ENCODE measurements around the gene FRK.

Gene FRK

GRCh38 chr6:115887891-115888290, 172.8 kb downstream of the FRK start:
- Histone ChIP-seq H3K27ac (ENCODE audit: low read depth, low read length) (no peak overlapping the region), H3K36me3 (ENCODE audit: control insufficient read depth in 5 of 5, insufficient read depth in 5 of 5, low read length in 5 of 5) (no peaks in the 10 kb centered on the region), H3K27me3 (ENCODE audit: control insufficient read depth in 5 of 5, insufficient read depth in 4 of 5, low read length in 5 of 5) (no peaks in the 10 kb centered on the region), H3K4me3 (ENCODE audit: low read depth in 1 of 5, low read length in 5 of 5) (no peak overlapping the region), H3K9ac (ENCODE audit: low read length in 5 of 5) (no peak overlapping the region), H3K4me1 (ENCODE audit: control insufficient read depth in 5 of 5, insufficient read depth in 5 of 5, low read length in 5 of 5) (no peaks in the 10 kb centered on the region), H3K9me3 (ENCODE audit: control insufficient read depth in 5 of 5, low read length in 5 of 5) (no peaks in the 10 kb centered on the region)

DNA sequence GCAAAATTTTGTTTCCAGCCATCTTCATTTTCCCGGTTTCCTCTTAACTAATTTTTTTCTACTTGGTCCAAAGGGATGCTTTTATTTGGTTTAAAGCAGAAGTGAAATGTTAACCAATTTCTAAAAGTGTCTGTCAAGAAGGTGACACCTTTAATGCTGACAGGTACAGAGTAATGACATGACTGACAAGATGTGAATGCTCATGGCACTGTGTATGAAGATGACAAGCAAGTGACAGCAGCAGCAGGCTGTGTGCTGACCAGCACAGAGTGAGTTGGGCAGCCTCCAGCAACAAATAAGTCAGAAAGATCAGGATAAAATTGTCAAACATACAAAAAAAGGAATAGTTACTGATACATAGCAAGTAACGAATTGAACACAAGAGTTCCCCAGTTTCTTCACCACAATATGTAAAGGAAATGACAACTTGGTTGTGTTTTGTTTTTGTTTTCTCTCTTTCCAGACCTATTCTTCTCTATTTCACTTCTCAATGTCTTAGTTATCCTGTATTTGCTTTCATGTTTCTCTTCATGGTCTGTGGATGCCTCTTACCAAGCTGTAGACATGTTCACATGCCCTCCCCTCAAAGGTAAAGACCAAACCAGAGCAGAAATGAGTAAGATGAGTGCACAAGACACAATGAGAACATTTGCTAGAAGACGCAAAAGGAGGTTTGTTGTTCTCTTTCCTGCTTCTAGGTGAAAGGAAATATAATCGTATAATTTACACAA, 174.9 kb downstream of the FRK start:
- Histone ChIP-seq H3K9me3 (ENCODE audit: control insufficient read depth in 5 of 5, low read length in 5 of 5) (no peaks in the 10 kb centered on the region), H3K4me1 (ENCODE audit: control insufficient read depth in 5 of 5, insufficient read depth in 5 of 5, low read length in 5 of 5) (no peaks in the 10 kb centered on the region), H3K27ac (ENCODE audit: low read depth, low read length) (no peak overlapping the region), H3K36me3 (ENCODE audit: control insufficient read depth in 5 of 5, insufficient read depth in 5 of 5, low read length in 5 of 5) (no peaks in the 10 kb centered on the region), H3K4me3 (ENCODE audit: low read depth in 1 of 5, low read length in 5 of 5) (no peak overlapping the region), H3K9ac (ENCODE audit: low read length in 5 of 5) (no peak overlapping the region), H3K27me3 (ENCODE audit: control insufficient read depth in 5 of 5, insufficient read depth in 4 of 5, low read length in 5 of 5) (no peaks in the 10 kb centered on the region)

GRCh38 chr6:115882771-115883170, 177.9 kb downstream of the FRK start:
- H3K27ac ChIP-seq (ENCODE audit: low read depth, low read length): no peak overlapping the region
- no peaks in the 10 kb centered on the region for H3K36me3 ChIP-seq (ENCODE audit: control insufficient read depth in 5 of 5, insufficient read depth in 5 of 5, low read length in 5 of 5)
- H3K9me3 ChIP-seq (ENCODE audit: control insufficient read depth in 5 of 5, low read length in 5 of 5): no peaks in the 10 kb centered on the region
- H3K9ac ChIP-seq (ENCODE audit: low read length in 5 of 5): no peak overlapping the region
- H3K27me3 ChIP-seq (ENCODE audit: control insufficient read depth in 5 of 5, insufficient read depth in 4 of 5, low read length in 5 of 5): no peaks in the 10 kb centered on the region
- H3K4me3 ChIP-seq (ENCODE audit: low read depth in 1 of 5, low read length in 5 of 5): no peak overlapping the region
- H3K4me1 ChIP-seq (ENCODE audit: control insufficient read depth in 5 of 5, insufficient read depth in 5 of 5, low read length in 5 of 5): no peaks in the 10 kb centered on the region

GRCh38 chr6:115882174-115882573, 178.5 kb downstream of the FRK start:
- no peak overlapping the region for H3K9ac ChIP-seq (ENCODE audit: low read length in 5 of 5)
- H3K9me3 ChIP-seq (ENCODE audit: control insufficient read depth in 5 of 5, low read length in 5 of 5): no peaks in the 10 kb centered on the region
- no peaks in the 10 kb centered on the region for H3K4me1 ChIP-seq (ENCODE audit: control insufficient read depth in 5 of 5, insufficient read depth in 5 of 5, low read length in 5 of 5)
- no peak overlapping the region for H3K27ac ChIP-seq (ENCODE audit: low read depth, low read length)
- no peak overlapping the region for H3K4me3 ChIP-seq (ENCODE audit: low read depth in 1 of 5, low read length in 5 of 5)
- H3K27me3 ChIP-seq (ENCODE audit: control insufficient read depth in 5 of 5, insufficient read depth in 4 of 5, low read length in 5 of 5): no peaks in the 10 kb centered on the region
- H3K36me3 ChIP-seq (ENCODE audit: control insufficient read depth in 5 of 5, insufficient read depth in 5 of 5, low read length in 5 of 5): no peaks in the 10 kb centered on the region

All from subcutaneous abdominal adipose tissue (tissue), 5 donors.